DMS53 treated with DMSO at 0.1 percent for 48 hours (cell line): Measurements from ENCODE around the gene NSD2.

Source experiments
- DNase-seq: peaks from one replicate; lab custom pipeline; 2025; ENCODE audit not compliant: unreplicated experiment; lab: John Stamatoyannopoulos, UW

The NSD2 gene

DNA sequence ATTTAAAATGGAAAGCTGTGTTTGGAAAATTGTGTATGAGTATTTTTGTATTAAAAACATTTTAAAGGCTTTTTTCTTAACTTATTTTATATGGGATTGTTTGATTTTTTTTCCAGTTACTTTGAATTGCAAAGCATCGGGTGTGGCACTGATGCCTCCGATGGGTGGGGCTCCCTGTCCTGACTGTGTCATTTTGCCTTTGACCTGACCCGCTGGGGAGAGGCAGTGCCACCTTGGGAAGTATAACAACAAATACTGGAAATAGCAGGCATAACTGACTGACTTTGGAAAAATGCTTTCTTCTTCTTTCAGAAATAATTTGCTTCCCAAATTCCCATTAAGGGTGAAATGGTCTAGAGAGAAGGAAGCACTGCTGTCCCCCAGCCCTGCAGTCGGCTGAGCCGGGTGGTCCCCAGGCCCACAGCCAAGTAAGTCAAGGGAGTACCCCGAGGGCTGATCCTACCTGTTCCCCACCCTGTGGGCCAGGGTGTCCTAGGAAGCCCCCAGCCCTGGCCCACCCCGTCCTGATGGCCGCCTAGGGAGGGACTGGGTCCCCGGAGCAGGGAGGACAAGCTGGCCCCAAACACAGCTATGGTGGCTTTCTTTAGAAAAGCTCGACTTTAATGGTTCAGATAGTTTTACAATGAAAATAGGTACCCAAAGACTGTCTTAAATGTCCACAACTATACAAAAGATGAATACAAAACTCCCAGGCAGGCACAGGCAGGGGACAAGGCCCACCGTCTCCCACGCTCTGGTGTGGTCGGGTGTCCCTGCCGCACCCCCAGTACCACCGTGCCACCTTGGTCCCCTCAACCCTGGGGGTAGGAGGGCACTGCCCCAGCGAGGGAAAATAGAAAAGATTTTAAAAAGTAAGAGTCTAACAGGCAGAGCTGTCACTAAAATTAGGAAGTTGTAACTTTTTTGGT, 111.2 kb downstream of the NSD2 start:
- DNase-seq, result no peak

DNA sequence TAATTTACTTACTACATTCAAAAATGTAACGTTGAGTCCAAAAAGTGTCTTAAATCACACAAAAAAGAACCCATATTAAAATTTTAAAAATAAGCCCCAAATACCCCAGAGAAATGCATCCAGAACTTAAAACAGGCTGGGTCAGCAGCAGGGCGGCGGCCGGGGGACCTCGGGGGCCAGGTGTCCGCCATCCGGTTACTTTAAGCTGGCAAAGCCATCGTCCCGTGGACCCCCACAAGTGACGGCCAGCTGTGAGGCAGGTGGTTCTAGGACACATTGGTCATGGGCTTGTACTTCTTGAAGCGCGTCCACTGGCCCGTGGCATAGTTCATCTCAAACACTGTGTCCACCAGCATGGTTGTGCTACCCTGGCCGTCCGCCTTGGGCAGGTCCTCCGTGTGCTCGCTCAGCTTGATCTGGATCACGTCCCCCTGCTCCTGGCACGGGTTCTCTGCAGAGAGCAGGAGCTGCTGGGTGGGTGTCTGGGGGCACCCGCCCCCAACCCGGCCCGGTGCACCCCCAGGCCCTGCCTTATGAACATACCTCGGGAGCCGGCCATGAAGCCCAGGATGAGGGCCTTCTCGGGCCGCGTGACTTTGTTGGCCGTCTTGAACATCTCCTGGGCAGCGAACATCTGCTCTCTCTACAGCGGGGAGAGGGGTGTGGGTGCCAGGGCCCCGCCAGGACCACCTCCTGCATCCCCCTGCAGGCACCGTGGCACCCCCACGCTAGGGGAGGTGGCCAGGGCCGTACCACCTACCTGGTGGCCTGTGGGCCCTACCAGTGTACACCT, 112.1 kb downstream of the NSD2 start:
- no peak for DNase-seq

DNA sequence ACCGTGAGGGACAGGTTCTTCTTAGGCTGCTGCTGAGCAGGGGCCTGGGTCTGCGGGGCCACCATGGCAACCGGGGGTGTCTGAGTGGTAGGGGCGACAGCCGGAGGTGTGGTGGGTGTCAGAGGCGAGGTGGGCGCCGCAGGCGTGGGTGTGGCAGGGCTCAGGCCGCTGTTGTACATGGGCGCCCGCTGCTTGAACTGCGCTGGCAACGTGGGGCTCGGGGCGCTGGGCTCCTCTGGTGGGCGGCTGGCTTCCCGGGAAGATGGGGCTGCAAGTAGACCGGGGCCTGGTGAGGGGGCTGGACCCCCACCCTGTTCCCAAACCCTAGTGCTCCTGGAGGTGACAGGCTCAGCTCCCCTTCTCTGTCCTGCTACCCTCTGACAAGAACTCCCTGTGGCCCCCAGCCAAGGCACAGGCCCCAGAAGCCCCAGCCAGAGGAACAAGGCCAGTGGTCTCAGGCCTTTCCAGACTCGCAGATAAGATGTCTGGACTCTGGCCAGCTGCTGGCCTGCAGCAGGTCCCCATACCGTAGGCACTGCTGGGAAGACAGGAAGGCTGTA, 112.7 kb downstream of the NSD2 start:
- DNase-seq, result no peak

DNA sequence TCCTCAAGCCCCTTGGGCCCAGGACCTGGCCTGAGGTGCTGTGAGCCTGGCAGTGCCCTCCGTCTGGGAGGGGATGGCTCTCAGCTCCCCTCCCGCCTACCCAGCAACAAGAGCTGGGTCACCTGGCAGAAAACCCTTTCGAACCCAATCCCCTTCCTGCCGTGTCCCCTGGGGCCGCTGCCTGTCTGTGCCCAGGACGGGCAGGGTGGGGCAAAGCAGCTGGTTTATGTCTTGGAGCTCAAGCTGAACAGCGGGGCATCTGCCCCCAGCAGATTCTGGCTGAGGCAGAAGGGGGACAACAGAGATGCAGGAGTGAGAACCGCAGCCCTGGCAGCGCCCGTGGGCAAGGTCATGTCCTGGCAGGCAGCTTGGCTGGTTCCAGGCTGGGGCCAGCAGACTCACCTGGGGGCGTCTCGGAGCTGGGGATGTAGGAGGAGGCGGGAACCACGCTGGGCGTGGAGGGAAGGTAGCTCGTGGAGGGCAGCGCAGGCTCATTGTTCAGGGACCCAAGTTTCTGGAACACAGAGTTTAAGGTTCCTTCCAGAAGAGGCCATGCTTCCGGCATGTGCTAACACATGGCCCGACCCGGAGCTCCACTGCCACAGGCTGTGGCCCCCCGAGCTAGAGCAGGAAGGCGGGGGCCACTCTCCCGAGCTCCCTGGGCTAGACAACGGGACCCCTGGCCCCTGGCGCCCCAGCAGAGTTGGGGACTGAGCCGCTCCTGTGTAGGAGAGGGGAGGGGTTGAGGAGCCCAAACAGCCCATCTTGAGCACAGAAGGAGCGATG, 113.4 kb downstream of the NSD2 start:
- no peak for DNase-seq

DNA sequence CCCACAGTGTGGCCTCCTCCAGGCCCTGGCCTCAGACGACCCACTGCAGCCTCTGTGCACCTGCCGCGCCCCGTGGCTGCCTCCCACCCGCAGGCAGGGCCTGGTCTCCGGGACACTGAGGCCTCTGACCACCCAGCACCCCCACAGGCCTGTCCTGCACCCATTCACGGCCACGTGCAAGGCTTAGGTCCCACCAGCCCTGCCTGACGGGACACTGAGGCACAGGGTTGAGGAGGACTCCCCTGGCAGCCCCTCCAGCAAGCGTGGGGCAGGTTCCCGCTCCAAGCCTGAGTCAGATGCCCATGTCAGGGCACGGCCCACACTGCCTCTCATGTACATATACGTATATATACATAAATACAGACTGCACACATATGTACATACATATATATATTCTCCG, 114.1 kb downstream of the NSD2 start:
- no peak for DNase-seq

DNA sequence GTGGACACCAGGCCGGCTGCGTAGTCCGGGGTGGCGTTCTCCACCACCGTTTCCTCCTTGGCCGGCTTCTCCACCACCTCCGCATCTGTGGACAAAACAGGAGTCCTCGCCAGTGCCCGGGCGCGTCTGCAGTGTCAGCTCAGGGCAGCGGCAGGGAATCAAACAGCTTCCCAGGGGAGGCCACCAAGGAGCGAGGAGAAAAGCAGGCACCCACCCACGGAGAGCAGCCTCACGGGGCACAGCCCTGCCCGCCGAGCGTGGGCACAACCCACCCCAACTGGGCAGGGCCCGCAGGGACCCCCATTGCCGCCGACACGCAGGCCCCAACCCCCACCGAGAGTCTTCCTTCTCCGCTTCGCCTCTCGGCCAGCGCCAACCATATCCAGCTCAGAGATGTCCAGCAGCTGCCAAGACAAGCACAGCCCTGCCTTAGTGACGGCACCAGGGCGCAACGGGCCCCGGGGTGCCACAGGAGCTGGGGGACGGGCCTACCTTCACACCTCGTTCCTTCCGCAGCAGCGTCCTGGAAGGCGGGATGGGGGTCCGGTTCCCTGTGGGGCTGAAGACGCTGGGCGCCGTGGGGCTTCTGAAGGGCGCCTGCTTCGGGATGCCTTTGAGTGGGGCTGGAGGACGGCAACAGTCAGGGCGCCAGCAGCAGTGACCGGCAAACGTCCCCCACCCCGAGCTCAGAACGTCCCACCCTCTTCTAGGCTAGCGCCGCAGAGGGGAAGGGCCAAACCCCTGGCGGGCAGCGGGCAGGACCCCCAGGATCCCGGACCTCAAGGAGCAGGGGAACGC, 114.8 kb downstream of the NSD2 start:
- no peak for DNase-seq

DNA sequence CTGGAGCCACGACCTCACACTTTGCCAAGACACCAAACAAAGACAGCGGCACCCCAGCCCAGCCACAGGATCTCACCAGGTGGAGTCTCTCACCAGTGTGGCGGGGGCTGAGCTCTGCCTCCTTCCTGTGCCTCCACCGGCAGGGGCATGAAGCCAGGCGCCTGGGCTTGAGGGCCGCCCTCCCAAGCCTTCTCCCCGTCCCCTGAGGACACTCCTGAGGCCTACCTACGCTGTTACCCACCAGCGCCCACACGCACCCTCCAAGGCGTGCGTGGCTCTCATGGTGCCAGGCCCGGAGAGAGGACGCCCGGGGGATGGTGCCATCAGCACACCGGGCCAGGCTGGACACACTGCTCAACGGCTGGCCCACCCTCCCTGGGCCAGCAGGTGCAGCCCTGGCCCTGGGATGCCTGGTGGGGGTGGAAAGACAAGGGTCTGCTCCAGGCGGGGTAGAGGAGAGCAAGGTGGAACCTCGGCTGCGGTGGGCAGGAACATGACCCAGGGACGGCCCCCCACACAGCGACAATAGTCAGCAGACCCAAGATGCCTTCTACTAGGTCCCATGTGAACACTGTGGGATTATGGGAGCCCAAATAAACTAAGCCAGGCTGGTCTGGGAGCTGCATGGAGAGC, 115.5 kb downstream of the NSD2 start:
- DNase-seq, result no peak

DNA sequence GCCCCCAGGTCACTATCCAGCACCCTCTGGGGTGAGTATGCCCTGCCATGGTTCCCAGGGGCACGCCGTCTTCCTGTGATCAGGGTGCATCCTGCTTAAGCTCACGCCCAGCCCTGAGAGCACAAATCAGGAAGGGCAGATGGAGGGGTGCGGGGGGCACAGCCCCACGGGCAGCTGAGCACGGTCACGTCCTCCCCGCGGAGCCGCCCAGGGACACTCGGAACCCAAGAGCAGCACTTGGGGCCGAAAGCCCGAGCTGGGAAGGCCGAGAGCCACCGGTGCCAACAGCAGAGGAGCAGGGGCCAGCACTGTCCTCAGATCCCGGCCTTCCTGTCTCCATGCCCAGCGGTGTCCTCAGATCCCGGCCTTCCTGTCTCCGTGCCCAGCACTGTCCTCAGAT, 116.1 kb downstream of the NSD2 start:
- DNase-seq, result no peak

DNA sequence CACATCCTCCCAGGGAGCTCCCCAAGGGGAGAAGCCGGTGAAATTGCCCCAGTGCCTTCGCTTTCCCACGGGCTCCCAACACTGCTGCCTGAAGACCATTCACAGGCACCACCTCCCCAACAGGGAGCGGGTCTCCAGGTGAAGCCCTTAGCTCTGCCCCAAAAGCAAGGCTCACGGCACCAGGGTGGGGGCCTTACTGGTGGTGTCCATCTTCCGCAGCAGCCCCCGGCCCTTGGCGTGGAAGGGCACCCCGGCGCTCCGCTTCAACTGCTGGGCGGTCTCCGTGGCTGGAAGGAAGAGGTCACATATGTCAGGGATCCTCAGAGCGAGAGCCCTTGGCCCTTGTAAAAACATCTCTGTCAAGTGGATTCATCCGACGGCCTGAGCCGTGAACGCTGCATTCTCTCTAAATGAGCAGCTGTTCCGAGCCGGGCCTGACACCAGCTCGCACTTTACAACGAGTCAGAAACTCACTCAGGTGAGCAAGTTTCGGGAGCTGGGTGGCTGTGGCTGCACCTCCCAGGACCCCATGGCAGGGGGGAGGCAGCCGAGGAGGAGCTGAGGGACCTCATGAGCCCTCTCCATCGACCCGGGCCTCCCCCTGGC, 116.6 kb downstream of the NSD2 start:
- DNase-seq, result no peak

DNA sequence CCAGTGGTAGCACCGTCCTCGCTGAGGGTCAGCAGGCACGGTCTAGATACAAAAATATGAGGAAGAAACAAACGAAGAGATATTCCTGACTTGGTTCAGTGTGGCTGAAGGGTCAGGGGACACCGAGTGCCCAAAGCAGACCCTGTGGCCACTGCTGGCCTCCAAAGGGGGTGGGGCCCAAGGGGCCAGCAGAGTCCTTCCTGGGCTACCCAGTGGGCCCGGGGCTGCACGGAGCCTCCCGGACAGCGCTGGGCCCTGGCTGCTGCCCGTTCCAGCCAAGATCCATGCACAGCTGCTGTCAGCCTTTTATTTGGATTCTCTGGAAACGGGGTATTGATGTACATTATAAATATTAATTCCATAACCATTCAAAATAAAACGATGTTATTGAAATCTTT, 117.1 kb downstream of the NSD2 start:
- DNase-seq, result no peak

DNA sequence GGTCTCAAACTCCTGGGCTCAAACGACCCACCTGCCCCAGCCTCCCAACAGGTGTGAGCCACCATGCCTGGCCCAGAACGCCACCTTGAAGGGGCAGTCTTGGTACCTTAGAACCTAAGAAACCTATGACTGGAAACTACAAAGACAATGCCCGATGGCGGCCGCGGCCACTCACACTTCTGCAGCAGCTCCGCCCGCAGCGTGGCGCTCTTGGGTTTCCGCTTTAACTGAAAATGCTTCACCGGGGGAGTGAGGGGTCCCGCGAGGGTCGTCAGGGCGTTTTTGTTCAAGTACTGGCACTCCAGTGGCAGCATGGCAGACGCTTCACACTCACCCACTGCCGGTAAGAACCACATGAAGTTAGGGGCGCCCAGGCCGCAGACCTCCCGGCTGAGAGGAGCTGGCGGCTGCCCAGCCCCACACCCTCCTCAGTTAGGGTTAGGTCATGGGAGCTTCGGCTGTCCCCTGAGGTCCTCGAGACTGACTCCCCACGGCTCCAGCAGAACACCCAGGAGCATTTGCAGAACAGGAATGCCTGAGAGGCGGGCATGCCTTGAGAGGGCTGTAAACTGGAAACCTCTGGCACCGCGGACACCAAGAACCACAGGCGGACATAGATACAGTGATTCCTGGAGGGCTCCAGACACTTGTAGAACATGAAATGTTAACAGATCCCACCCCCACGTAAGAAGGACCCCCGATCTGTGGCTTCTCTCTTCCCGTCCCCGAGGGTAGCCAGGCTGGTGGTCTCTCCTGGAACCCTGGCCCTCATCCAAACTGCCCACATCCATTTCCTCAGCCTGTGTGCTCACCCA, 118.5 kb downstream of the NSD2 start:
- no peak for DNase-seq

DNA sequence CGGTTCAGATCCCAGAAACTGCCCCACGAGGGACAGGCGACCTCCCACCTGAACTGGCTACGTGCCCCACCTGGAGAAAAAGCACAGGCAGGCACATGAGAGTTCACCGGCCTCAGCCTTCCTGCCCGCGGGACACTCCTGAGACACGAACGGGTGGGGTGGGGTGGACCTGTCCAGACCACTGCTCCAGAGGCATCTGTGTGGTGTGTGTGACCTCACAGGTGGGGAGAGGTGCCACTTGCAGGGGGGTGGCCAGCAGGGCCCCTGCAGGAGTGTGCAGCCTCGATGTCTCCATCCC, 119.1 kb downstream of the NSD2 start:
- no peak for DNase-seq

DNA sequence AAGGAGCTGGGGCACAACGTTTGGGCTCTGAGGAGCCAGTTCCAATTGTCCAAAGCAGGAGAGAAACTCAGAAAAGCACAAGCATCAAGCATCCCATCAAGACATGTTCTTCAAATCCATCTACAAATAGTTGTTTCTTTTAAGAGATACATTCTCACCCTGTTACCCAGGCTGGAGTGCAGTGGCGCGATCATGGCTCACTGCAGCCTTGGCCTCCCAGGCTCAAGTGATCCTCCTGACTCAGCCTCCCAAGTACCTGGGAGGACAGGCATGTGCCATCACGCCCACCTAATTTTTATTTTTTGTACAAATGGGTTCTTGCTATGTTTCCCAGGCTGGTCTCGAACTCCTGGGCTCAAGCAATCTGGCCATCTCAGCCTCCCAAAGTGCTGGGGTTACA, 119.5 kb downstream of the NSD2 start:
- DNase-seq, result no peak

DNA sequence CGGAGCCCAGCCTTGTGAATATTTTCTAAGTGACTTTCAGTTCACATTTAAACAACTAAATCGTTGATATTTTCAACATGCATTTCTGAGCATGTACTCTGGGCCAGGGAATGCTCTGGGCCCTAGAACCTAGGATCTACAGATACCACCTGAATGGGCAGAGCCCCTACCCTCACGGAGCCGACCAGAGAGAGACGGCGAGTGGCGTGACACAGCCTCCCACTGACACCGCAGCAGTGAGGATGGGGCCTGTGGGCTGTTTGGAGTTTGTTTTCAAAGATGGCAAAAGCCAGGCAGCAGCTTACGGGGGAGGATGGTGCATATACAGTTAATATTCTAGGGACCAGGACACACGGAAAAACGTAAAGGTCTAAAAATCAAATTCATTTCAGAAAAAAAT, 119.9 kb downstream of the NSD2 start:
- DNase-seq, result no peak

DNA sequence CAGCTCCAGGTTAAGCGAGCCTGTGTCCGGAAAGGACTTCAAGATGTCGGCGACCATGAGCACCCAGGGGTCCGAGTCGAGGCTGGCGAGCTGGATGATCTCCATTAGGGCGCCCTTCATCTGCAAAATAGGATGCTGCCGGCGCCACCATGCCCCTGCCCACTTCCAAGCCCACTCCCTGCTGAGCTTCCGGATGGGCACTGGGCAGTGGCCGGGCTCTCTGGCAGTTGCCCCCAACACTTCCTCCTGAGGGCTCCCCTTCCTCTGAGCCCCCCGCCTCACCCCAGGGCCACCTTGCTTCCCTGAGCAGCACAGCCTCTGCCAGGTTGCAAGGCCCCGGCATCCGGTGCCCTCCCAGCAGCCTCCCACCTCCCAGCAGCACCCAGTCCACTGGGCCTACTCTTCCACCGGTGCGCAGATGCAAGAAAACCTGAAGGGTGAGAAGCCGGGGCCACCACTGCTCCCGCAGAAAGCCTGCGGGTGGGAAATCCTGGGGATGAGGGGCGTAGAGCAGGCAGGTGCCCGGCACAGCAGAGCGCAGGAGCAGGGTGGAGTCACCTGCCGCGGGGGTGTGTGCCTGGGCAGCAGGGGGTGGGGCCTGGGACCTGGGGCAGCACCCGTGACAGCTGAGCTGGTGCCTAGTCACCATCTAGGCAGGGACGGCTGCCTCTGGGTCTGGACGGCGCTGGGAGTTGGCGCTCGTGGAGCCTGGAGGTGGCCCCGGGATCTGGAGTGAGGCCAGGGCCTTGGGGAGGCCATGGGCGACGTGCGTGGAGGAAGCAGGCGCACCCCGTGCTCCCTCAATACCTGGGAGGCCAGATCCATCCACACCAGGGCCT, 120.6 kb downstream of the NSD2 start:
- DNase-seq, result no peak

DNA sequence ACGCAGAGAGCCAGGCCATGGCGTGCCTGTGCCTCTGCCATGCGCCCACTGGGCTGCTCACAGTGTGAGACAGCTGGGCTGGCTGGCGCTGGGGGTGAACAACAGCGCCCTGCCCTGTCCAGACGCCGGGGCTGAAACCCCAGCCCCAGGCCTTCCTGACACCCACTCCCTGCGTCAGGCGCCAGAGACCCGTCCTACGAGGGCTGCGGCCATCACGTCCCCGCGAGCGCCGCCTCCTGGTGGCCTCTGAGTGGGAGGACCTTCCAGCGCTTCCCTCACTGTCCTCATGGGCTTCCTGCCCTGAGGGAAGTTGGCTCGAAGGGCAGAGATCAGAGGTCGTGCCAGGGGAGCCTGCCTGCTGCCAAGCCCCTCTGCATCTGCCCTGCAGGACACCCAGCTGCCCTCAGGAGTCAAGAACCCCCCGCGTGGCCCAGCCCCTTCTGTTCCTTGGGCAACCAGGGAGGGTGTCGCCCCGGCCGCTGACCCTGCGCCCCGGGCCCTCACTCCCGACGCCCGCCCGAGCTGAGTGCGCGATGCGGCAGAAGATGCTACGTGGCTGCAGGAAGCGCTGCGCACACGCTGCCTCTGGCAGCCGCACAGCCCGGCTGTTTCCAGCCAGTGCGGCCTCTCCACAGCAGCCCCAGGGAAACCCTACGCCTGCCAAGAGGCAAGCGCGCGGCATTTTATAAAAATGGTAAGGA, 121.4 kb downstream of the NSD2 start:
- no peak for DNase-seq

DNA sequence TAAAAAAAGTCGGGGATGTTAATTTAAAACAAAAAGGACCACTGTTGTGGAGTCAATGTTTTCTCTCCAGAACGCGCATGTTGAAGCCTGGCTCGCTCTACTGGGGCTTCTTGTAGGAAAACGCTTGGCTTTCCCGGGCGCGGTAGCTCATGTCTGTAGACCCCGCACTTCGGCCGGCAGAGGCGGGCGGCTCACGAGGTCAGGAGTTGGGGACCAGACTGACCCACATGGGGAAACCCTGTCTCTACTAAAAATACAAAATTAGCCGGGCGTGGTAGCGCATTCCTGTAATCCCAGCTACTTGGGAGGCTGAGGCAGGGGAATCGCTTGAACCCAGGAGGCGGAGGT, 122.0 kb downstream of the NSD2 start:
- no peak for DNase-seq
